Neural crest cell (in vitro differentiated cells): ENCODE results near the gene WWP2. TPM values are rescaled to one million over a fixed set of nuclear protein-coding genes. Genes with fewer than 3 reads are reported as not detected.
"Not testable (repeated sequence)": the region's sequence is repeated elsewhere in the genome, so short reads cannot be mapped to it uniquely, and the experiment has no call there.

Source experiments
- DNase-seq: peaks from one replicate; pipeline ENCODE4 v3.0.0; 2021; ENCODE audit warnings: low read depth, mixed read lengths, low spot score
- H3K27ac Mint-ChIP-seq: one replicate; pipeline ENCODE4 v1.8.0; 2021; ENCODE audit warnings: mild to moderate bottlenecking, mixed read lengths; ENCODE audit not compliant: unreplicated experiment
- H3K27me3 Mint-ChIP-seq: 2 replicates; pipeline ENCODE4 v1.8.0; 2021; ENCODE audit warnings: low read depth, mild to moderate bottlenecking, mixed read lengths
- H3K36me3 Mint-ChIP-seq: 2 replicates; pipeline ENCODE4 v1.8.0; 2021; ENCODE audit warnings: low read depth, mild to moderate bottlenecking, mixed read lengths
- H3K4me1 Mint-ChIP-seq: 2 replicates; pipeline ENCODE4 v1.8.0; 2021; ENCODE audit warnings: mixed read lengths
- H3K4me3 Mint-ChIP-seq: one replicate; pipeline ENCODE4 v1.8.0; 2021; ENCODE audit warnings: mild to moderate bottlenecking, mixed read lengths
- H3K9me3 Mint-ChIP-seq: 2 replicates; pipeline ENCODE4 v1.8.0; 2021; ENCODE audit warnings: mixed read lengths
- CTCF ChIP-seq: fragments of 200-600 bp; sonication (generic); conservative IDR thresholded peaks from 2 replicates; pipeline ENCODE4 v1.5.0; 2021; ENCODE audit warnings: antibody characterized with exemption, mild to moderate bottlenecking
- total RNA-seq: library from RNA; stranded (reverse); gene quantifications from 2 replicates; pipeline ENCODE4 v1.2.1, GENCODE V29; 2021

The WWP2 gene
- total RNA-seq, 1 donor from 2014 or later = 48.7 TPM

GRCh38 chr16:69804297-69804696 lies 42.2 kb downstream of the WWP2 start:
- peaks cover 11% of the 10 kb centered on the region for H3K4me1 Mint-ChIP-seq
- DNase-seq = no peak
- H3K4me3 Mint-ChIP-seq = no peak overlapping the region
- H3K9me3 Mint-ChIP-seq = no peaks in the 10 kb centered on the region
- H3K36me3 Mint-ChIP-seq = no peaks in the 10 kb centered on the region
- no peaks in the 10 kb centered on the region for H3K27me3 Mint-ChIP-seq
- H3K27ac Mint-ChIP-seq = no peak overlapping the region
- no peak for TF ChIP-seq CTCF

GRCh38 chr16:69806776-69807175 lies 44.6 kb downstream of the WWP2 start:
- not testable (repeated sequence) for DNase-seq, H3K4me1 Mint-ChIP-seq, H3K27ac Mint-ChIP-seq, H3K4me3 Mint-ChIP-seq, H3K9me3 Mint-ChIP-seq, H3K27me3 Mint-ChIP-seq, H3K36me3 Mint-ChIP-seq

DNA sequence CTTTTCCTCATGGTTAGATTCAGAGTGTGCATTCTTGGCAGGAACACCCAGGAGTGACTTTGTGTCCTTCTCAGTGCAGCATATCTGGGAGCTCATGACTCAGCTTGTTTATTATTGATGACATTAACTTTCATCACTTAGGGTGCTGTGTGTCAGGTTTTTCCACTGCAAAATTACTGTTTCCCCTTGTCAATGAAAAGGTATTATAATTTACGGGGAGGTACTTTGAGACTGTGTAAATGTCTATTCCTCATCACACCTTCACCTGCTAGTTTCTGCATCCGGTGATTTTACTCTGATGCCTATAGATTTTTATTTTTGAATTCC lies 50.5 kb downstream of the WWP2 start:
- no peak overlapping the region for H3K4me3 Mint-ChIP-seq
- H3K36me3 Mint-ChIP-seq = peaks cover 7% of the 10 kb centered on the region
- no peaks in the 10 kb centered on the region for H3K9me3 Mint-ChIP-seq
- DNase-seq = no peak
- no peak overlapping the region for H3K27ac Mint-ChIP-seq
- TF ChIP-seq CTCF = no peak
- no peaks in the 10 kb centered on the region for H3K4me1 Mint-ChIP-seq
- H3K27me3 Mint-ChIP-seq = no peaks in the 10 kb centered on the region

GRCh38 chr16:69814078-69814477 lies 51.9 kb downstream of the WWP2 start:
- Mint-ChIP-seq H3K27ac (no peak overlapping the region), H3K9me3 (no peaks in the 10 kb centered on the region), H3K4me1 (peaks cover 8% of the 10 kb centered on the region), H3K4me3 (no peak overlapping the region), H3K27me3 (no peaks in the 10 kb centered on the region), H3K36me3 (peaks cover 13% of the 10 kb centered on the region)
- no peak for DNase-seq
- TF ChIP-seq CTCF = no peak

DNA sequence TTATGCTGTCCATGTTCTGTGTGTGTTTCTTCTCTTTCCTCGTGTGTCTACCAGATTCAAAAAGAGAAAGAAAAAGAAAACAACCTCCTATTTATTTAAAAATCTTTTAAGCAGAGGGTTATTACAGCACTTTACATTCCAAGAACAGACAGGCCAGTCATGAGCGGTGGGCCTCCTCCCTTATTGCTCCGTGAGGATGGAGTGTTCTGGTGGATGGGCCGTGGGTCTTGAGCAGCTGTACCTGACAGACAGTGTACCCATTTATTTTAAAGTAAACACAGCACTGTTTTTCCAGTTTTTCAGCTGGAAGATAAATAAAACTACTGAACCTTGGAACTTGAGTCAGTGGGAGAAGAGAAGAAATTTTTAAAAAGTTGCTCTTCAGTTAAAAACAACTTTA lies 52.4 kb downstream of the WWP2 start:
- no peak for TF ChIP-seq CTCF
- H3K4me1 Mint-ChIP-seq = peaks cover 12% of the 10 kb centered on the region
- no peak overlapping the region for H3K27ac Mint-ChIP-seq
- peaks cover 12% of the 10 kb centered on the region for H3K36me3 Mint-ChIP-seq
- H3K4me3 Mint-ChIP-seq = no peak overlapping the region
- no peaks in the 10 kb centered on the region for H3K27me3 Mint-ChIP-seq
- H3K9me3 Mint-ChIP-seq = no peaks in the 10 kb centered on the region
- no peak for DNase-seq

DNA sequence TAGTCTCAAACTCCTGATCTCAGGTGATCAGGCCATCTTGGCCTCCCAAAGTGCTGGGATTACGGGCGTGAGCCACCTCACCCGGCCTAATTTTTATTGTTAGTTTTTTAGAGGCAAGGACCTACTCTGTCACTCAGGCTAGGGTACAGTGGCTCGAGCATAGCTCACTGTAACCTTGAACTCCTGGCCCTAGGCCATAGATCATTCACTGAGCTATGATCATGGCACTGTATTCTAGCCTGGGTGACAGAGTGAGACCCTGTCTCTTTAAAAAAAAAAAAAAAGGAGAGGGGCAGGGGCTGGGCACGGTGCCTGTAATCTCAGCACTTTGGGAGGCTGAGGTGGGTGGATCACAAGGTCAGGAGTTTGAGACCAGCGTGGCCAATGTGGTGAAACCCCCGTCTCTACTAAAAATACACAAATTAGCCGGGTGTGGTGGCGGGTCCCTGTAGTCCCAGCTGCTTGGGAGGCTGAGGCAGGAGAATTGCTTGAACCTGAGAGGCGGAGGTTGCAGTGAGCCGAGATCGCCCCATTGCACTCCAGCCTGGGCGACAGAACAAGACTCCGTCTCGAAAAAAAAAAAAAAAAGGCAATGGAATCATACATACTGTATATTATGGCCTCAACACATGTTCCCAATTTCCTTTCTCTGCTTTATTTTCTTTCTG lies 53.2 kb downstream of the WWP2 start:
- H3K4me1 Mint-ChIP-seq = peaks cover 12% of the 10 kb centered on the region
- H3K27ac Mint-ChIP-seq, DNase-seq, H3K9me3 Mint-ChIP-seq, H3K4me3 Mint-ChIP-seq, H3K27me3 Mint-ChIP-seq, H3K36me3 Mint-ChIP-seq: not testable (repeated sequence)

DNA sequence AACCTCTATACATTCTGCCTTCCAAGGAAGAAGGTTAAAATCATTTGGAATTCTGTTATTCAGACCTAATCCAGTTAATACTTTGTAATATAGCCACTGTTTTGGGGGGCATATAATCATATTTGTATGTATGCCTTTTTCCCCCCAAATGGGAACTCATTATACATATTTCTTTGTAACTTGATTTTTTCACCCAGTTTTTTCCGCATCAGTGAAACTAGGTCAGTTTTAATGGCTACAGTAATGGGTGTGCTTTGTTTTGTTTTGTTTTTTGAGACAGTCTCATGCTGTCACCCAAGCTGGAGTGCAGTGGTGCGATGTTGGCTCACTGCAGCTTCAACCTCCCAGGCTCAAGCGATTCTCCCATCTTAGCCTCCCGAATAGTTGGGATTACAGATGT lies 54.9 kb downstream of the WWP2 start:
- H3K4me1 Mint-ChIP-seq = peaks cover 19% of the 10 kb centered on the region
- peaks cover 6% of the 10 kb centered on the region for H3K36me3 Mint-ChIP-seq
- H3K9me3 Mint-ChIP-seq = no peaks in the 10 kb centered on the region
- H3K4me3 Mint-ChIP-seq = no peak overlapping the region
- no peak overlapping the region for H3K27ac Mint-ChIP-seq
- no peaks in the 10 kb centered on the region for H3K27me3 Mint-ChIP-seq
- no peak for DNase-seq
- TF ChIP-seq CTCF = no peak
